Ureter (tissue), 1 donor: ENCODE results near the gene PCDHA7. TPM values are rescaled to one million over a fixed set of nuclear protein-coding genes. Genes with fewer than 3 reads are reported as not detected.
"Not testable (repeated sequence)": the region's sequence is repeated elsewhere in the genome, so short reads cannot be mapped to it uniquely, and the experiment has no call there.

Source experiments
- DNase-seq: peaks from one replicate; pipeline ENCODE4 v3.0.0-alpha.2; 2020; ENCODE audit warnings: low spot score
- total RNA-seq: library from RNA; stranded (reverse); gene quantifications from one replicate; pipeline ENCODE4 v1.2.4, GENCODE V29; 2023
- donor health status: DM: yes; HTN: yes; CAD: no.

Gene PCDHA7
- total RNA-seq, 1 donor from 2014 or later = 1.1 TPM

- no peak for DNase-seq
These were observed 23.3 kb downstream of the PCDHA7 start for GRCh38 chr5:140857177-140857986.

GRCh38 chr5:140857987-140858240 lies 23.8 kb downstream of the PCDHA7 start:
- no peak for DNase-seq

- DNase-seq = no peak
These were observed 28.6 kb downstream of the PCDHA7 start for GRCh38 chr5:140862441-140863295.

- no peak for DNase-seq
These were observed 34.9 kb downstream of the PCDHA7 start, which contains the start of gene PCDHA11 for GRCh38 chr5:140868721-140869554. TSS of gene PCDHA11 (plus strand) at chr5:140868957. CDS start at chr5:140869104, 147 bp downstream.

- DNase-seq = no peak
These were observed 35.5 kb downstream of the PCDHA7 start for GRCh38 chr5:140869555-140869886.

GRCh38 chr5:140870221-140871201 lies 36.4 kb downstream of the PCDHA7 start:
- no peak for DNase-seq

GRCh38 chr5:140875085-140876065 lies 41.3 kb downstream of the PCDHA7 start, which contains the start of gene PCDHA12:
TSS of gene PCDHA12 (plus strand) at chr5:140875308. CDS start at chr5:140875473, 165 bp downstream.
- no peak for DNase-seq

GRCh38 chr5:140876541-140877261 lies 42.6 kb downstream of the PCDHA7 start:
- not testable (repeated sequence) for DNase-seq

GRCh38 chr5:140877262-140877581 lies 43.2 kb downstream of the PCDHA7 start:
- no peak for DNase-seq

GRCh38 chr5:140881889-140882590 lies 48.0 kb downstream of the PCDHA7 start, which contains the start of gene PCDHA13:
TSS of gene PCDHA13 (plus strand) at chr5:140882124. CDS start at chr5:140882269, 145 bp downstream.
- no peak for DNase-seq

GRCh38 chr5:140882591-140882899 lies 48.5 kb downstream of the PCDHA7 start:
- DNase-seq = no peak

GRCh38 chr5:140883373-140883772 lies 49.3 kb downstream of the PCDHA7 start:
- DNase-seq = no peak

- no peak for DNase-seq
These were observed 50.0 kb downstream of the PCDHA7 start for GRCh38 chr5:140883927-140884697.
